ENCODE results near the gene INSM1.

- no peak for TF ChIP-seq CTCF (IDR thresholded peaks at IDR 0.05)
- no peak for TF ChIP-seq POLR2A (IDR thresholded peaks at IDR 0.05)
- TF ChIP-seq POLR2AphosphoS5 (IDR thresholded peaks at IDR 0.05; ENCODE audit: insufficient read depth in 1 of 2, low read depth in 1 of 2): no peak
These were observed 40.2 kb downstream of the INSM1 start for GRCh38 chr20:20407891-20408805.

Measured in vagina (tissue), 2 donors.